GM12873 (cell line): Measurements from ENCODE around the gene MEF2A.

Source experiments
- CTCF ChIP-seq: IDR thresholded peaks from 2 replicates; pipeline ENCODE4 v1.5.1; 2012; ENCODE audit warnings: low read depth, mild to moderate bottlenecking, moderate library complexity, low read length, control low read depth; ENCODE audit not compliant: insufficient read depth; ENCODE audit errors: missing control alignments

The MEF2A gene

GRCh38 chr15:99738021-99738847, 172.4 kb downstream of the MEF2A start:
- TF ChIP-seq CTCF: no peak

- no peak for TF ChIP-seq CTCF
These were observed 176.1 kb downstream of the MEF2A start for GRCh38 chr15:99741835-99742234.

- TF ChIP-seq CTCF: peak; percentile 13
These were observed 178.4 kb downstream of the MEF2A start for GRCh38 chr15:99744142-99744541.

- no peak for TF ChIP-seq CTCF
These were observed 179.7 kb downstream of the MEF2A start for GRCh38 chr15:99745370-99746086.

- TF ChIP-seq CTCF: no peak
These were observed 183.6 kb downstream of the MEF2A start for GRCh38 chr15:99749386-99749785.

GRCh38 chr15:99752556-99752955, 186.8 kb downstream of the MEF2A start:
- no peak for TF ChIP-seq CTCF

GRCh38 chr15:99753066-99753465, 187.3 kb downstream of the MEF2A start:
- no peak for TF ChIP-seq CTCF
